ENCODE results near the gene ZNF700.
"Not testable (repeated sequence)": the region's sequence is repeated elsewhere in the genome, so short reads cannot be mapped to it uniquely, and the experiment has no call there.

The ZNF700 gene

GRCh38 chr19:11991921-11992320, 67.0 kb downstream of the ZNF700 start:
- DNase-seq, result not testable (repeated sequence)

GRCh38 chr19:11995174-11995573, 70.3 kb downstream of the ZNF700 start:
- no peak for DNase-seq
